NCI-H2196 treated with DMSO at 0.1 percent for 48 hours (cell line): ENCODE measurements around the gene PHF12.
A peak's percentile ranks its signal among the peaks of the same experiment; 100 is the strongest.
"Not testable (repeated sequence)": the region's sequence is repeated elsewhere in the genome, so short reads cannot be mapped to it uniquely, and the experiment has no call there.

Experiments
- DNase-seq: peaks from one replicate; lab custom pipeline; 2025; ENCODE audit not compliant: unreplicated experiment; lab: John Stamatoyannopoulos, UW

The PHF12 gene

DNA sequence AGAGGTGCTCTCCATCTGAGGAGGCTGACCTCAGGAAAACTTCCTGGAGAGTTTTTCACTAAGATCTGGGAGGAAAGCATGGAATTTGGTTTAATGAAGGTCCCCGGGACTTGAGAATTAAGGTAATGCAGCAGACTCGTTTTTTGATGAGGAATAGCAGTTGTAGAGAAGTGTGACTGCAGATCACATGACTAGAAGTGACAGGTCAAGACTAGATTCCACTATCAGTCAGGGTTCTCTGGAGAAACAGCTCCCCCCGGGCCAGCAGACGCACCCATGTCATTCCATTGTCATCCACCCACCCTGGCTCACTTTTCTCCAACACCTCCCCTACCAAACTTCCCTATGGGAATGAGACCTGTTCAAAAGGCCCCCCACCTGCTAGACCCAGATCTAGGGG, 46.5 kb downstream of the PHF12 start:
- DNase-seq: no peak

DNA sequence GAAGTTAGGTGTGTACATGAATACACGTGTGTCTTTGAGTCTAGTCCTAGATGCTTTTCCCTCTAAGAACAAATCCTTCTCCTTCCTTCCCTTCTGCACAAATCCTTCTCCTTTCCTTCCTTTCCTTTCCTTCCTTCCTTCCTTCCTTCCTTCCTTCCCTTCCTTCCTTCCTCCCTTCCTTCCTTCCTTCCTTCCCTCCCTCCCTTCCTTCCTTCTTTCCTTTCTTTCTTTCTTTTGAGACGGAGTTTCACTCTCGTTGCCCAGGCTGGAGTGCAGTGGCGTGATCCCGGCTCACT, 47.8 kb downstream of the PHF12 start:
- not testable (repeated sequence) for DNase-seq

- DNase-seq: peak; percentile 67
These were observed 48.3 kb downstream of the PHF12 start, which contains the start of gene DHRS13 for GRCh38 chr17:28902819-28903545. TSS of gene DHRS13 (minus strand) at chr17:28903079. CDS start at chr17:28902944, 135 bp downstream.

DNA sequence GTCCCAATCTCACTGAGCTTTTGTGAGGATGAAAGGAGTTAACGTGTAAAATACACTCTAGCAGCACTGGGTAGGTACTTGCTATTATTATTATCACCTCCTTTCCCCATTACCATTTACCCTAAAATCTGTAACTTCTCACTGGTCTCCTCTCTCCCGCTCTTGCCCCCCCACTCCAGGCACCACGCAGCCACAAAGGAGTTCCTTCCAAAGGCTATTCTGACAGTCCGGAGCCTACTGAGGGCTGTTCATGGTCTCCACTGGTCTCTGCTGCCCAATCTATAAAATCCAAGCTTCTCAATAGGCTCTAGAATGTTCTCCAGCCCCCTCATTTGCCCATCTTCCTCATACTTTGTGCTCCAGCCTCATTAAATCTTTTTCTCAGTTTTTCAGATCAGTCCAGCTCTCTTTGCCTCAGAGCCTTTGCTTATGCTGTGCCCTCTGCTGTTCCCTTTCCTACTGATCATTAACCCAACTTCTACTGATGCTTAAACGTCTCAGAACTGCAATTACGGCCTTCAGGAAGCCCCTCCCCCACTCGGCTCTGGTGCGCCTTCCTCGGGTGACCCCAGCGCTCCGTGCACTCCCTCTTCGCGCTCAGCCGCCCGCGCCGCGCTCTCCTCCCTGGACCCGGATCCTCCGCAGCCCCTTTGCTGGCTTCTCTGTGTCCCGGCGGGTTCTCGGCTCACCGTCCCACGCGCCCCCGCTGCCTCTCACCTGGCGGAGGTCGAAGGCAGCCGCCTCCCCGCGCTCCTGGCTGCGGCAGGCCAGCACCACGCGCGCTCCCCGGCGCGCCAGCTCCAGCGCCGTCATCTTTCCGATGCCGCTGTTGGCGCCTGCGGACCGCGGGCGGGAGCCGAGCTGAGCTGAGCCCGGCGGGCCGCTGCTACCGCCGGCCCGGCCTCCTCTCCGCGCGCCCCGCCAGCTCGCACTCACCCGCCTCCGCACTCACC, 49.2 kb downstream of the PHF12 start:
- no peak for DNase-seq

GRCh38 chr17:28900986-28901726, 50.2 kb downstream of the PHF12 start:
- DNase-seq: no peak

DNA sequence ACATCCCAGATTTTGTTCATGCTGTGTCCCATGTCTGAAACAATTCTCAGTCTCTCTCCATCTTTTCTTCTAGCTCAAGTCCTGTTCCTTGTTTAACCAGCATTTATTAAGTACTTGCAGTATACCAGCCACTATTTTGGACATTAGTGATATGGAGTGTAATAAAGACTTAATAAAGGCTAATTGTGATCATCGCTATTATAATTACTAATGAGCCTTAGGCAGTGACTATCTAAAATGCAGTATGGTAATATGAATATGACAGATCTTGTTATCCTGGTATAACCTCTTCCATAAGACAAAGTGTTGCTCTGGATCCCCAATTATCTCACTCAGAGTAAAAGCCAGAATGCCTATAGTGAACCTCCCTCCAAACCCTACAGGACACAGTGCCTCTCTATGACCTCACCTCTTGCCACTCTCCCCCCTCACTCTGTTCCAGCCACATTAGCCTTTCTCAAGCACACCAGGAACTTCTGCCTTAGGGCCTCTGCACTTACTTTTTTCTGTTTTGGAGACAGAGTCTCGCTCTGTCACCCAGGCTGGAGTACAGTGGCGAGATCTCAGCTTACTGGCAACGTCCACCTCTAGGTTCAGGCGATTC, 52.0 kb downstream of the PHF12 start:
- no peak for DNase-seq

DNA sequence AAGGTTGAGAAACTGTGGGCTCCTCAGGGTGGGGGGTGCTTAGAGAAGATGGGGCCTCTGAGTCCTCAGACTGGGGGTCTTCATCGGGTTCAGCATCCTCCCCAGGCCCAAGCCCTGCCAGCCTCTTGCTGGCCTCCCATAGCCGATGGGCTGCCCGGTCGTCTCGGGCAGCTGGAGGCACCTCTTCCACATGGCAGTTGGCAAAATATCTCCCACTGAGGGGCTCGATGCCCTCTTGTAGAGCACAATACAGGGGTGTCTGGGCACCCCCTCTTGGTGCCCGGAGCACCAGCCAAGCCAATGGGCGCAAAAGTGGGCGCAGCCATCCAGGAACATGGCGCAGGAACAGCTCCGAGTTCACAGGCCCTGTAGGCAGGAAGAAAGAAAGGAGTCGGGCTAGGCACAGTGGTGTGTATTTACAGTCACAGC, 52.8 kb downstream of the PHF12 start:
- no peak for DNase-seq

DNA sequence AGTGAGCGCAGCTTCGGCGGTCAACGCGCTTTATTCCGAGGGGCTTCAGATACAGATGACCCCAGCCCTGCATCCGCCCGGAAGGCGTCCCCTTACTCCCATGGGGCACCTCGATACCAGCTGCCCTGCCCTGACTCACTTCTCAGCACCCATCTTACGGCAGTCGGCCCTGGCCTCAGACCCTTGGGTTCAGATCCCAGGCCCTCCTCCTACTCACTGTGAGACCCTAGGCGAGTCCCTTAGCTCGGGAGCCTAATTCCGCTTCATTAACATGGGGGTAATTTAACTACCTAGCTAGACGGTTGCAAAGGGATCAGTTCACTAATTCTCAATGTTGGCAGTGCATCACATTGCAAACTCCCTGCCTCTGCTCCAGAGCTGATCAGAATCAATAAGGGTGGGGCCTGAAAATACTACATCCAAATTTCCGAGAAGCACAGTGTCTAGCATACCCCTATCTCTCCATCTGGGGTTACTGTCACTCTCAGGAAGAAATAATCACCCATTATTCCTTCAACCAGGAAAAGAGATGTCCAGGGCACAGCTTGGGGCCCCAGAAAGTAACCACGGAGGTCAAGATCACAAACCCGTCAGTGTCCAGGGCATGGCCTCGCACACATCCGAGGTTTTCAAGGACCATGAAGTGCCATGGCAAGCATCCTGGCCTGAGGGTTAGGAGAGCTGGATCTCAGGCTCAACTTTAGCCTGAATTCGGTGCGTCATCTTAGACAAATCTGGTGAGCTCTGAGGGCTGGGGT, 53.4 kb downstream of the PHF12 start:
- DNase-seq: no peak

DNA sequence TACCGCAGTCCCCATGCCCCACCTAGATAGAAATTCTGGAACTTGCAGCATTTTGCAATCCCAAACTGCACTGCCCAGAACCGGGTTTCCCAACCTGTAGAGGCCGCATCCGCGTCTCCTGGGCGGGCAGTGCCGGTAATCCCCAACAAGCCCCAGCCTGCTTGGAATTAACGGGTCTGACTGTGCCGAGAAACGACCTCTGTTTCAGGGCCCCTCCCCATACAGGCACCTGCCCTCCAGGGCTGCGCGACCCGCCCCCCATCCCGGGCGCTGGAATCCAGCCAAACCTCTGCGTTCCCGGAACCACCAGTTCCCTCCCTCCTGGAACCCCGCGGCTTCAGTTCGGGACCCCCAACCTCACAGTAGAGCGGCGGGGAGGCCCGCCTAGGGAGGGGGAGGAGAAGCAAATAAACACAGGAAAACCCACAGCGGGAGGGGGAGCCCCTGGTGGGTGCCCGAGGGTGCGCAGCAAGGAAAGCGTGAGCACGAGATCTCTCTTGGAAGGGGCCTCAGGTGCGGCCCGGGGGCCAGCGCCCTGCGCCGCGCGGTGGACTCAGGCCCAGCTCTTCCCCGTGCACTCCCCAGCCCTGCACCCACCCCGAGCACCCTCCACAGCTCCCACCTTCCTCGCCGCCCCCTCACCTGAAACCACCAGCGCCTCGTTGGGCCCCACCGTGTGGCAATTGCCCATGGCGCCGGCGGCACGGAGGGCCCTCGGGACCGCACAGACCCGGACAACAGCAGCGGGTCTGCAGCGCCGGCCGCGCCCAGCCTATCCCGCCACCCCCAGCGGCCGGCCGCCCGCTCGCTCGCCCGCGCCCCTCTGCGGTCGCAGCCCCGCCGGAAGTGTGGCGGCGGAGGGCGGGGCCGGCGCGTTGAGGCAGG, 54.2 kb downstream of the PHF12 start, which contains the start of gene FLOT2:
Gene FLOT2, minus strand, starts transcription at position 850 of the 885 bp plus-strand sequence. Its CDS starts 159 bp downstream, at position 691.
- peak; percentile 7 for DNase-seq

DNA sequence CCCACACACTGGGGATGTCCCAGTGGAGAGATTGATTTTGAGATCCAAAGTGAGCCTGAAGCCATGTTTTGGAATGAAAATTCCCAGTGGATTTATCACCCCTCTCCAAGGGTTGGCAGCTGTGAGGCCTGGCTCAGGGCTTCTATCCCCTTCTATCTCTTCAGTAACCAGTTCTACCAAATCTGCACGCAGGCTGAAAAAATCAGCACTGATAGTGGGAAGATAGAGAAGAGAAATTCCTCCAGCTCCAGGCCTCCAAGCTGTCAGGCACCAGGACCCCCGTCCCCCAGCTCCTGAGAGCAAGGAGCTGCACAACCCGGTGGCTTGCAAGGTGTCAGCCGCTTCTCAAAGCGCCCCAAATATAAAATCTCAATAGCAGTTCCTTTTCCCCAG, 54.8 kb downstream of the PHF12 start:
- DNase-seq: no peak

DNA sequence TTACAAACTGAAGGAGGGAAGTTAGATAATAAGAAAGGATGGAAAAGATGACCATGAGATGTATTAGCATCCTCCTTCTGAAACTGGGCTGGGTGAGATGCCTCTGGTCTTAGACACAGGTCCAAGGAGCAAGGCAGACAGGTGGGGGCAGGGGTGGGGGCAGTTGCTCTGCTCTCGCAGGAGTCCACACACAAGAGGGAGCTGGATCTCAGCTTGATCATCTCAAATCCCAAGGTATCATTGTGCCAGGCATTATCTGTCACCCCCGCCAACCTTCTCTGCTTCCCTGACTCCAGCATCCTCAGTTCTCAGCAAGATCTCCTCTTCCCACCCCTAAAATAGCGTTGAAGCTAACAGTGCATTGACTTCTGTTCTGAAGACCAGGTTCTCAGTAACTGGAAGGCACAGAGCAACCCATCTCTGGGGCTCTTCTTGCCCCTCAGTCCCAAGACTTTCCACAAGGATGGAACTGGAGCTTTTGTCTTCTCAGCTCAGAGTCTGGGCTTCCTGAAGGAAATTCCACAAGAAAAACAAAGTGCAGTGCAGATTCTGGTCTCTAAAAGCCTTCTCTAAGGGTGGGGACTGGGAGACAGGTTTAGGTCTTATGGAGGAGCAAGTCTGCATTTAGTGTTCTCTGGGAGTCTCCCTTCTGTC, 55.4 kb downstream of the PHF12 start:
- DNase-seq: no peak

GRCh38 chr17:28893248-28894183, 57.8 kb downstream of the PHF12 start:
- not testable (repeated sequence) for DNase-seq

DNA sequence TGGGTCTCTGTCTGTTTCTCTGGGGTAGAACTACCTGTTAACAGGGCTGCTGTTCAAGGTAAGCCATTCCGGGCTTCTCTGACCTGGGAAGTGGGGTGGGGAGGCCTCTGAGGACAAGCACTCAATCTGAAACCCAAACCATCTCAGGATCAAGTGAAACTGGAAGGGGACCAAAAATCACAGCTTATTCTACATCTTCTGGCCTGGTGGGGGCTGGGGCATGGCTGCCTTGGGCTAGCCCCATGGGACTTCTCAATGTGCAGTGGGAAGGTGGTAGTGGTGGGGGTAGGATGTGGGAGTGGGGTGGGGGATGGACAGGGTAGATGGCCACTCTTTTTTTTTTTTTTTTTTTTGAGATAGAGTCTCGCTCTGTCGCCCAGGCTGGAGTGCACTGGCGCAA, 59.3 kb downstream of the PHF12 start:
- no peak for DNase-seq

DNA sequence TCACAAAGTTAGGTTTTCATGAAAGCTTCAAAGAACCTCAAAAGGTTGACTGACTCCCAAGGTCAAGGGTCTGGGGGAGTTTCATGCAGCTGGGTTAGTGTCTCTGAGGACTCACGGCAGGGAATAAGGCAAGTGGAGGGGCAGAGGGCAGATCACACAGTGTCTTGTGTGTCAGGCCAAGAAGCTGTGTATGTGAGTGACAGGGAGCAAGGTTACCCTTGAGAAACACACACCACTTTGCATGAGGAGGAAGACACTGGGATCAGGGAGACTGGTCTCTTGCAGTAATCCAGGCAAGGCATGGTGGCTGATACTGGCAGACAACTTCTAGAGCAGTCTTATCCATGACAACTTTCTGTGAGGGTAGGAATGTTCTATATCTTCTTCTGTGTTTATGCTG, 60.1 kb downstream of the PHF12 start:
- no peak for DNase-seq

- no peak for DNase-seq
These were observed 61.3 kb downstream of the PHF12 start for GRCh38 chr17:28889996-28890395.

DNA sequence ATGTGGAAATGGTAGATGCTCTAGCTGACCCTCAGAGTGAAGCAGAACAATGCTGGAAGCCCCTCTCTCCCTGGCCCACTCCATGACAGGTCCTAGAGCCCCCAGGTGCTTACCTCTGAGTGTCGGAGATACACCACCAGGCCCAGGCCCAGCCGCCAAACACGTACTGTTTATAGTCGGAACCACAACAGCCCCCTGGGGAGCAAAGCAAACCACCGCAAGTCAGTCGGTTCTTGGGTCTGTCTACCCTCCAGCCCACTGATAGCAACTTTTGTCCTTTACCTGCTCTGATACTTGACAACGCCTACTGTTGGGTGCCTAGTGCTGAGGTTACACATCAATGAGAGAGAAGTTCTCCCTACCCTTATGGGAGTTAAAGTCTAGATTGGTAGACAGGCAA, 62.5 kb downstream of the PHF12 start:
- DNase-seq: no peak

GRCh38 chr17:28887871-28888471, 63.3 kb downstream of the PHF12 start:
- no peak for DNase-seq
